Measurements from ENCODE around the gene SIRT3.
"Not testable (repeated sequence)": the region's sequence is repeated elsewhere in the genome, so short reads cannot be mapped to it uniquely, and the experiment has no call there.

SIRT3 gene

DNA sequence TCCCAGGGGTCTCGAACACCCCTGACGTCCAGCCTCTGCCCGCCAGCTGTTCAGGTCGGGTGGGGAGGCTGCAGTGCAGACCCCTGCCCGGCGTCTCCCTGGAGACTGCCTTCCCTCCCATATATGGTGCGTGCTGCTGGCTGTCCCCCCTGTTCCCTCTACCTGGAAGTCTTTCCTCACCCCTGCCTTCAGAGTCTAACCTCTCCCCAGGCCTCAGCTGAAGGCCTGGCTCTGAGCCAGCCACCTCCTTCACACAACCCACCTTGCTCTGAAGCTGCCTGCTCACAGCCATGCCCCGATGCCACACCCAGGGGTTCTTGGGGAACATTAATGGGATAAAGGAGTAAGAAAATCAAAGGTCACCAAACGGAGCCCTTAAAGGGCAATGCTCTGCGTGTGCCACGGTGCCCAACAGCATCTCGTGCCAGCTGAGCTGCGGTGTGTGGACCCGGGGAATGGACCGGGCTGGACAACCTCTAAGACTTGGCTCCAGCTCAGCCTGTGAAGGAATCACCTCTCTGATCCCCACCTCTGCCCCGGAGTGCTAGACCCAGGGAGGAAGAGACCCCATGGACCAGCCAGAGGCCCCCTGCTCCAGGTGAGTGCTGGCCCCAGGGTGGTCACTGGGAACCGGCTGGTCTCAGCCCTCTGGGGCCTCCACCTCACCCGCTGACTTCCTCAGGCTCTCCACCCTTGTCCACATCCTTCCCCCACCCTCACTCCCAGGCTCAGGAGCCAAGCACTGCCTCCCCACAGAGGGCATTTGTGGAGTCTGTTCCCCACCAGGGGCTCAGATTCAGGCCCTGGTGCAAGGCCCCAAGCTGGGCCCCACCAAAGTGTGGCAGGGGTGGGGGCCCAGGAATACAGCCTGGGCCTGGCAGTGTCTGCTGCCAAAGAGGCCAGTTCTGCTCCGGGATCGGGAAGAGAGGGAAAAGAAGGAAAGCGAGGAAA lies 42.1 kb upstream of the SIRT3 start, which contains the start of gene NLRP6:
Gene NLRP6 (plus strand): TSS at position 407 of the 951 bp plus-strand sequence. CDS start 163 bp downstream, at position 570.
- Mint-ChIP-seq H3K27ac (peak within 1 kb of the TSS; percentile 64), H3K4me1 (peaks cover 41% of the 10 kb centered on the region), H3K4me3 (peak within 1 kb of the TSS; percentile 64), H3K9me3 (peaks cover 12% of the 10 kb centered on the region), H3K27me3 (peaks cover 35% of the 10 kb centered on the region), H3K36me3 (ENCODE audit: low read depth) (peaks cover 5% of the 10 kb centered on the region)
- DNase-seq (peak; percentile 12), ATAC-seq (no peak)

DNA sequence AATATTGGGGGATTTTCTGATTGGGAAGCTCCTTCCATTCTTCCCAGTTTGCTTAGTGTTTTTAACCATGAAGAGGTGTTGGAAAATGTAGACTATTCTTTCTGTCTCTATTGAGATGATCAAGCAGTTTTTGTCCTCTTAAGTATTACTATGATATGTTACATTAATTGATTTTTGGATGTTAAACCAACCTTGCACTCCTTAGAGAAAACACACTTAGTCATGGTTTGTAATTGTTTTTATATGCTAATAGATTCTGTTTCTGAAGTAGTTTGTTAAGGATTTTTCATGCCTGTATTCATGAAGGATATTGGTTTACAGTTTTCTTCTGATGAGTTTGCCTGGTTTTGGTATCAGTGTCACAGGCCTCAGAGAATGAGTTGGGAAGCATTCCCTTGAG lies 40.1 kb upstream of the SIRT3 start:
- DNase-seq = no peak
- Mint-ChIP-seq H3K9me3 (peaks cover 12% of the 10 kb centered on the region), H3K27ac (no peak overlapping the region), H3K27me3 (peaks cover 16% of the 10 kb centered on the region), H3K4me3 (no peak overlapping the region), H3K4me1 (peaks cover 22% of the 10 kb centered on the region), H3K36me3 (ENCODE audit: low read depth) (peaks cover 5% of the 10 kb centered on the region)
- no peak for ATAC-seq

DNA sequence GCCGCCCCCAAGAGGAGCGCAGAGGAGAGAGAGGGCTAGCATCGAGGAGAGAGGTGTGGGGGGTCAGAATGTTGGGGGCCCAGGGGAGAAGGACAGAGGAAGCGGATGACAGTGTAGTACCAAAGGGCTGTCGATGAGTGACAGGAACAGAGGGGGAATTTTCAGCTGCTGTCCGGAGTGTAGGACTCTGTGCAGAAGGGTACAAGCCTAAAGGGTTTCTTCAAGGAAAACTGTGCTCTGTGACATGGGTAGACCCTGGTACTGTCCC lies 36.7 kb upstream of the SIRT3 start:
- peaks cover 32% of the 10 kb centered on the region for H3K4me1 Mint-ChIP-seq
- H3K36me3 Mint-ChIP-seq (ENCODE audit: low read depth) = peaks cover 7% of the 10 kb centered on the region
- H3K27me3 Mint-ChIP-seq = peaks cover 4% of the 10 kb centered on the region
- no peak overlapping the region for H3K27ac Mint-ChIP-seq
- no peak overlapping the region for H3K4me3 Mint-ChIP-seq
- ATAC-seq (no peak), DNase-seq (no peak)
- peaks cover 12% of the 10 kb centered on the region for H3K9me3 Mint-ChIP-seq

- Mint-ChIP-seq H3K4me3 (no peak overlapping the region), H3K4me1 (peaks cover 32% of the 10 kb centered on the region), H3K36me3 (ENCODE audit: low read depth) (peaks cover 6% of the 10 kb centered on the region), H3K27ac (no peak overlapping the region), H3K9me3 (peaks cover 9% of the 10 kb centered on the region), H3K27me3 (no peaks in the 10 kb centered on the region)
- DNase-seq (no peak), ATAC-seq (no peak)
Measured at GRCh38 chr11:272195-272930, 36.2 kb upstream of the SIRT3 start.

DNA sequence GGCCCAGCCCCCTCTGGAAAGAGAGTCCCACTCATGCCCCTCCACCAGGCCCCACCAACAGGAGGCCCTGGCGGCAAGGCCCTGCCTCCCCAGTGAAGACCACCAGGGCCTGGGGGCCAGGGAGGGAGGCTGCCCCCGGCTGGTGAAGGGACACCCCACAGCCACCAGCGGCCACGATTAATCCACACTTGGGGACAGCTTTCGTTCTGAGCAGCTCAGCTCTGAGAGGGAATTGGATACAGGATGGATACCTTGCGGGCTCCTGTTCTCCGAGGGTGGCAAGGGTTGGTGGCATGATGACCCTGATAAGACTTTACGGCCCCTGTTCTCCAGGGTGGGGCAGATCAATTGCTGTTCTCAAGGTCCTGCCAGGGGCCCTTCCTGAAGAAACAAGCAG lies 35.2 kb upstream of the SIRT3 start:
- Mint-ChIP-seq H3K36me3 (ENCODE audit: low read depth) (peaks cover 2% of the 10 kb centered on the region), H3K4me1 (peaks cover 39% of the 10 kb centered on the region), H3K27ac (no peak overlapping the region), H3K4me3 (no peak overlapping the region), H3K9me3 (no peaks in the 10 kb centered on the region), H3K27me3 (no peaks in the 10 kb centered on the region)
- ATAC-seq = no peak
- no peak for DNase-seq

DNA sequence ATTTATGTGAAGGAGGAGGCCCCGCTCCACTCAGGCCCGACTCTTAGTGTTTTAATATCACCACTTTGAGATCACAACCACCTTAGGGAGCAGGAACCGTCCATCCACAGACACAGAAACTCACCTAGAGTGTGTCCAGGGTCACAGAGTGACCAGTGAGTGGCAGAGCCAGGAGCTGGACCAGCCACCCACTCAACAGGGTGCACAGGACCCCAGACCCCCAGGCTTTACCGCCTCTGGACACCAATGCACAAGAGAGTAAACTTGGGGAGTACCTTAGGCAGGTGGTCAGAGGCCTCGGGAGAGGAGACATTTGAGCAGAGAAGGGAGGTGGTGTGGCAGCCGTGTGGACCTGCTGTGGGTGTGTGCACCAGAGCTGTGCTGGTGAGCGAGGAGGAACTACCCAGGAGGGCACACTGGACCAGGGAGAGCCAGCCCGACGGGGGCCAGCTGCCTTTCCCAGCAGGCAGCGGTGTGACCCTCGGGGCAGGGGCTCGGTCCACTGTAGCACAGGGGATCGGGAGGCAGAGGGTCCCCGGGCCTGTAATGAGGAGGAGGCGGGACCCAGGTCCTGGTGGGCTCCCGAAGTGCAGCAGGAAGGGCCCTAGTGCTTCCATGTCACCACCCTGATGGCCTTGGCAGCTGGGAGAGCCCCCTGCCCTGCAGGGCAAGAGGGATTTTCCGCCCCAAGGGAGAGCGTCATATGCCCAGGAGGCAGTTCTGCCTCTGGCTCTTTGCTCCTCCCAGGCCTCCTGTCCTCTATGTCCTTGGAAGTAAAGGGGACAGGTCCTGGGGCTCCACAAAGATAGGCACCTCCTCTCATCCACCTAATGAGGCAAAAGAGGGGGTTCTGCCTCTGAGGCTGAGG lies 34.5 kb upstream of the SIRT3 start:
- H3K4me1 Mint-ChIP-seq = peaks cover 41% of the 10 kb centered on the region
- peaks cover 2% of the 10 kb centered on the region for H3K36me3 Mint-ChIP-seq (ENCODE audit: low read depth)
- DNase-seq (no peak), ATAC-seq (no peak)
- no peaks in the 10 kb centered on the region for H3K27me3 Mint-ChIP-seq
- no peak overlapping the region for H3K27ac Mint-ChIP-seq
- H3K4me3 Mint-ChIP-seq = no peak overlapping the region
- H3K9me3 Mint-ChIP-seq = no peaks in the 10 kb centered on the region

DNA sequence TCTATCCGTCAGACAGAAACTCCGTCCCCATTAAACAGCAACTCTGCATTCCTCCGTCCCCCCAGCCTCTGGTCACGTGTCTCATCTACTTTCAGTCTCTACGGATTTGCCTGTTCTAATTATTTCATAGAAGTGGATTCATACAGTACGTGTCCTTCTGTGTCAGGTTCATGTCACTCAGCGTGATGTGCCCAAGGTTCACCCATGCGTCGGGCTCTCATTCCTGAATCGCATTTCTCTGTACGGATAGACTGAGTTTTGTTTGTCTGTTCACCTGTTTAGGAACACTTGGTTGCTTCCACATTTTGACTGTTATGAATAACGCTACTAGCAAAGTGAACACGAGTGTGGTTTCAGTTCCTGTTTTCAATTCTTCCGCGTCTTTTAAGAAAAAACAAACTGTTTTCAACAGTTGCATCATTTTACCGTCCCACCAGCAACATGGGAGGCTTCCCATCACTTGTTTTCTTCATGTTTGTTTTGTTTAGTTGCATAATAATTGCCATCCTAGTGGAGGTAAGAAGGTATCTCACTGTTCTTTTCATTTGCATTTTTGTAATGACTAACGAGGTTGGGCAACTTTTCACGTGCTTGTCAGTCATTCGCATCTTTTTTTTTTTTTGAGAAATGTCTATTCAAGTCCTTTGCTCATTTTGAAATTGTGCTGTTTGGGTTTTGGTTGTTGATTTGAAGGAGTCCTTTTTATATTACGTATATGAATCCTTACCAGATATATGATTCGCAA lies 33.2 kb upstream of the SIRT3 start:
- no peaks in the 10 kb centered on the region for H3K27me3 Mint-ChIP-seq
- H3K27ac Mint-ChIP-seq = peak overlapping the region; percentile 94
- DNase-seq (no peak), ATAC-seq (peak; percentile 25)
- H3K9me3 Mint-ChIP-seq = no peaks in the 10 kb centered on the region
- H3K4me3 Mint-ChIP-seq = peak overlapping the region; percentile 84
- peaks cover 2% of the 10 kb centered on the region for H3K36me3 Mint-ChIP-seq (ENCODE audit: low read depth)
- peaks cover 47% of the 10 kb centered on the region for H3K4me1 Mint-ChIP-seq

DNA sequence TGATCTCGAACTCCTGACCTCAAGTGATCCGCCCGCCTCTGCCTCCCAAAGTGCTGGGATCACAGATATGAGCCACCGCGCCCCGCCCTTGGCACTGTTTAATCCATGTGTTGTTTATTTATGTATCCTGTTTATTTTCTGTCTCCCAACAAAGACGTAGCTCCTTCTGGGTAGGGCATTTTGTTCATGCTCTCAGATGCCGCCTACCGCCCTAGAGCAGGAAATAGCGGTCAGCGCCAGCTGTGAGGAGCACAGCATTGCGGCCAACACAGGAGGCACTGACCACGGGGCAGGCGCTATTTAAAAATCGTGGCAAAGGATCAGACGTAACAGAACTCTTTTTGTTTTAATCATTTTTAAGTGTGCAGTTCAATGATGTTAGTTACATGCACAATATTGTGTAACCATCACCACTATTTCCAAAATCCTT lies 32.6 kb upstream of the SIRT3 start:
- H3K36me3 Mint-ChIP-seq (ENCODE audit: low read depth); H3K9me3 Mint-ChIP-seq; H3K27me3 Mint-ChIP-seq; ATAC-seq: not testable (repeated sequence)
- peaks cover 47% of the 10 kb centered on the region for H3K4me1 Mint-ChIP-seq
- DNase-seq = peak; percentile 55
- H3K27ac Mint-ChIP-seq = peak overlapping the region; percentile 94
- H3K4me3 Mint-ChIP-seq = peak overlapping the region; percentile 84

DNA sequence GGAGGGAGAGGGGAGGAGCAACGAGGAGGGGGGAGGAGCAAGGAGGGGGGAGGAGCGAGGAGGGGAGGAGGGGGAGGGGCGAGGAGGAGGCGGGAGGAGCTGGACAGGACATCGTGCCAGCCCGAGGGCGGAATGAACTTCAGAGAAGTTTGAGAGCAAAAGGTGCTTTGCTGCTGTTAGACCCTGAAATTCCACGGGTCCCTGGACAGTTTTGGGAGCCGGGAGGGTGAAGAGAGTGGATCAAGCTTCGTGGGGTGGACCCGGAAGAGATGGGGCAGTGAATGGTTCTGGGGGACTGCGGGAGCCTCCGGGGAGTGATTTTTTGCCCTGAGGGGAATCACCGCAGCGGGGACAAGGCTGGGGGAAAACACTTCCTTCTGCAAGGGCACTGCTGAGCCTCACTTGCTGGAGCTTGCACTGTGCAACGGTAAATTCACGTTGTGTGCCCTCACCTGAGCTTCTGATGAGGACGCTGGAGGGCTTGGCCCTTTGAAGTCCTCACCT lies 31.4 kb upstream of the SIRT3 start:
- DNase-seq = peak; percentile 73
- peaks cover 47% of the 10 kb centered on the region for H3K4me1 Mint-ChIP-seq
- peaks cover 2% of the 10 kb centered on the region for H3K36me3 Mint-ChIP-seq (ENCODE audit: low read depth)
- H3K27me3 Mint-ChIP-seq = no peaks in the 10 kb centered on the region
- H3K27ac Mint-ChIP-seq = peak overlapping the region; percentile 94
- peak overlapping the region; percentile 84 for H3K4me3 Mint-ChIP-seq
- no peaks in the 10 kb centered on the region for H3K9me3 Mint-ChIP-seq
- ATAC-seq = peak; percentile 50

DNA sequence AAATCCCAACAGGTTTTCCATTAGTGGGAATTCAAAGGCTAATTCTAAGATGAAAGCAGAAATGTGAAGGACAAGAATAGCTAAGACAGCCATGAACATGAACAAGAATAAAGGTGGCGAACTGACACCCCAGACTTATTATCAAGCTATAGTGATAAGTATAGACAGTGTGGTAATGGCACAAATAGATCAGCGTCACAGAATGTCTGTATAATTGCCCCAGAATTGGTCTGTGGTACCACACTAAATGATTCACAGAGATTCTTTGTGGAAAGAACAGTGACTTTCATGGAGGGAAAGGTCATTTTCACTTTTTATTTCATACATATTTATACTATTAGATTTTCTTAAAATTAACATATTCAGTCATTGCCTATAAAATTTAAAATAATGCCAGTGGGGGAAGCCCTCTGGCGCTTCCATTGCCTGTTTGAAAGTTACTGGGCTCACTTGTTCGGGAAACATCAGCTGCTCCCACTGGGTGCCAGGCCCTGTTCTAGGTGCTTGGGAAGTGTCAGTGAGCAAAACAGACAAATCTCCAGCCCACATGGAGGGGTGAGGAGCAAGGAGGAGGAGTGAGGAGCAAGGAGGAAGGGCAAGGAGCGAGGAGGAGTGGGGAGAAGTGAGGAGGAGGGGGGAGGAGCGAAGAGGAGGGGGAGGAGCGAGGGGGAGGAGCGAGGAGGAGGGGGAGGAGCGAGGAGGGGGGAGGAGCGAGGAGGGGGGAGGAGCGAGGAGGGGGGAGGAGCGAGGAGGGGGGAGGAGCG lies 30.7 kb upstream of the SIRT3 start:
- Mint-ChIP-seq H3K4me3 (peak overlapping the region; percentile 65), H3K9me3 (no peaks in the 10 kb centered on the region), H3K36me3 (ENCODE audit: low read depth) (peaks cover 2% of the 10 kb centered on the region), H3K4me1 (peaks cover 49% of the 10 kb centered on the region), H3K27ac (peak overlapping the region; percentile 95), H3K27me3 (no peaks in the 10 kb centered on the region)
- ATAC-seq (peak; percentile 87), DNase-seq (peak; percentile 52)

DNA sequence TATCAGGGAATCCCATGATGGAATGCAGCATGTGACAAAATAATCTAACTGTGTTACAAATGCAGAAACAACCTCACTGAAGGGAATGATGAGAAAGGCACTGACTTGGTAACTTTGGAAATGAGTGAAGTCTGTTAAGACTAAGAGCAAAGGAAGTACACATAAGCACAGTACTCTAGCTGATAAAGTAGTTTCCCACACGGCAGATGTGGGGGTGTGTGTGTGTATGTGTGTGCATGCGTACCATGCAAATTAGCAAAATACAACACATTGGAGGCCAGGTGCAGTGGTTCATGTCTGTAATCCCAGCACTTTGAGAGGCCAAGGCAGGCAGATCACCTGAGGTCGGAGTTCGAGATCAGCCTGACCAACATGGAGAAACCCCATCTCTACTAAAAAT lies 25.5 kb upstream of the SIRT3 start:
- no peaks in the 10 kb centered on the region for H3K27me3 Mint-ChIP-seq
- no peak overlapping the region for H3K27ac Mint-ChIP-seq
- H3K4me1 Mint-ChIP-seq = peaks cover 22% of the 10 kb centered on the region
- ATAC-seq (no peak), DNase-seq (no peak)
- no peak overlapping the region for H3K4me3 Mint-ChIP-seq
- H3K36me3 Mint-ChIP-seq (ENCODE audit: low read depth) = no peaks in the 10 kb centered on the region
- peaks cover 4% of the 10 kb centered on the region for H3K9me3 Mint-ChIP-seq

GRCh38 chr11:259413-259812 lies 23.3 kb upstream of the SIRT3 start:
- Mint-ChIP-seq H3K27me3 (no peaks in the 10 kb centered on the region), H3K36me3 (ENCODE audit: low read depth) (no peaks in the 10 kb centered on the region), H3K4me1 (peaks cover 12% of the 10 kb centered on the region), H3K27ac (no peak overlapping the region), H3K9me3 (peaks cover 4% of the 10 kb centered on the region), H3K4me3 (no peak overlapping the region)
- DNase-seq (no peak), ATAC-seq (no peak)
